DND-41 (cell line): Measurements from ENCODE around the gene IGSF22.

Source experiments
- ATAC-seq: fragments of 200-7000 bp; cut with Tn5 transposase; 3 replicates; pipeline ENCODE4 v1.9.1; 2021; ENCODE audit warnings: low read depth; ENCODE audit not compliant: insufficient read depth
- DNase-seq: peaks from one replicate; pipeline ENCODE4 v3.0.0-alpha.2; 2020
- H2AFZ ChIP-seq: 2 replicates; pipeline ENCODE4 v1.6.0; 2012; ENCODE audit warnings: low read depth, low read length
- H3K27ac ChIP-seq: 2 replicates; pipeline ENCODE4 v1.5.1; 2012; ENCODE audit warnings: low read length, inconsistent platforms
- H3K27me3 ChIP-seq: fragments of 200-600 bp; sonication (generic); 2 replicates; pipeline ENCODE4 v1.6.0; 2012; ENCODE audit warnings: low read length, mild to moderate bottlenecking, inconsistent platforms; ENCODE audit not compliant: insufficient read depth, poor library complexity
- H3K36me3 ChIP-seq: 2 replicates; pipeline ENCODE4 v1.5.1; 2012; ENCODE audit warnings: low read length, inconsistent platforms; ENCODE audit not compliant: insufficient read depth
- H3K4me1 ChIP-seq: 2 replicates; pipeline ENCODE4 v1.5.1; 2012; ENCODE audit warnings: mild to moderate bottlenecking, low read length; ENCODE audit not compliant: insufficient read depth
- H3K4me2 ChIP-seq: 2 replicates; pipeline ENCODE4 v1.6.0; 2012; ENCODE audit warnings: mild to moderate bottlenecking, moderate library complexity, low read length, inconsistent platforms; ENCODE audit not compliant: insufficient read depth
- H3K4me3 ChIP-seq, 2 experiments: fragments of 200-600 bp in 1 of 2; shearing (Covaris generic) in 1 of 2; 2 replicates each; pipeline ENCODE4 v1.5.1; 2012 to 2016; ENCODE audit warnings: inconsistent platforms in 2 of 2, low read length in 2 of 2, mild to moderate bottlenecking in 2 of 2, low read depth in 1 of 2, moderate library complexity in 1 of 2
- H3K79me2 ChIP-seq: 2 replicates; pipeline ENCODE4 v1.6.0; 2012; ENCODE audit warnings: low read length, inconsistent platforms; ENCODE audit not compliant: insufficient read depth
- H3K9ac ChIP-seq: 2 replicates; pipeline ENCODE4 v1.6.0; 2012; ENCODE audit warnings: low read depth, mild to moderate bottlenecking, inconsistent platforms, low read length, moderate library complexity
- H3K9me3 ChIP-seq: 2 replicates; pipeline ENCODE4 v1.5.1; 2012; ENCODE audit warnings: low read length, moderate library complexity, mild to moderate bottlenecking, inconsistent platforms; ENCODE audit not compliant: insufficient read depth, severe bottlenecking
- H4K20me1 ChIP-seq: 2 replicates; pipeline ENCODE4 v1.6.0; 2012; ENCODE audit warnings: low read length; ENCODE audit not compliant: insufficient read depth
- CTCF ChIP-seq: IDR thresholded peaks from 2 replicates; pipeline ENCODE4 v1.5.1; 2012; ENCODE audit warnings: borderline replicate concordance, low read length, moderate library complexity, mild to moderate bottlenecking; ENCODE audit not compliant: poor library complexity, severe bottlenecking; ENCODE audit errors: extremely low read depth
- EZH2 ChIP-seq: IDR thresholded peaks from 3 replicates; pipeline ENCODE4 v1.6.1; 2012; ENCODE audit warnings: borderline replicate concordance, low read depth, mild to moderate bottlenecking, moderate library complexity, low read length, inconsistent platforms; ENCODE audit not compliant: severe bottlenecking

The IGSF22 gene

GRCh38 chr11:18756889-18757288, 30.9 kb upstream of the IGSF22 start:
- ATAC-seq: no peak
- TF ChIP-seq EZH2: no peak
- no peak for TF ChIP-seq CTCF
- Histone ChIP-seq H3K27me3 (peaks cover 12% of the 10 kb centered on the region), H3K9me3 (no peaks in the 10 kb centered on the region), H3K4me3 (no peak overlapping the region), H3K79me2 (no peaks in the 10 kb centered on the region), H2AFZ (no peak overlapping the region), H3K27ac (no peak overlapping the region), H3K4me2 (no peak overlapping the region), H3K4me1 (no peaks in the 10 kb centered on the region), H3K36me3 (no peaks in the 10 kb centered on the region), H3K9ac (no peak overlapping the region), H4K20me1 (no peaks in the 10 kb centered on the region)
- no peak for DNase-seq

GRCh38 chr11:18754308-18754707, 28.3 kb upstream of the IGSF22 start:
- ATAC-seq (no peak), DNase-seq (no peak)
- Histone ChIP-seq H3K4me1 (no peaks in the 10 kb centered on the region), H3K9me3 (no peaks in the 10 kb centered on the region), H3K27ac (no peak overlapping the region), H3K4me3 (no peak overlapping the region), H2AFZ (no peak overlapping the region), H3K27me3 (peaks cover 12% of the 10 kb centered on the region), H4K20me1 (no peaks in the 10 kb centered on the region), H3K9ac (no peak overlapping the region), H3K4me2 (no peak overlapping the region), H3K36me3 (no peaks in the 10 kb centered on the region), H3K79me2 (no peaks in the 10 kb centered on the region)
- TF ChIP-seq EZH2: no peak
- no peak for TF ChIP-seq CTCF

GRCh38 chr11:18752502-18752901, 26.5 kb upstream of the IGSF22 start:
- Histone ChIP-seq H3K27ac (no peak overlapping the region), H3K4me1 (no peaks in the 10 kb centered on the region), H3K79me2 (no peaks in the 10 kb centered on the region), H3K27me3 (peaks cover 6% of the 10 kb centered on the region), H2AFZ (no peak overlapping the region), H3K36me3 (no peaks in the 10 kb centered on the region), H3K9ac (no peak overlapping the region), H3K4me3 (no peak overlapping the region), H3K9me3 (no peaks in the 10 kb centered on the region), H3K4me2 (no peak overlapping the region), H4K20me1 (no peaks in the 10 kb centered on the region)
- no peak for ATAC-seq
- no peak for DNase-seq
- no peak for TF ChIP-seq CTCF
- TF ChIP-seq EZH2: no peak

GRCh38 chr11:18750944-18751343, 25.0 kb upstream of the IGSF22 start:
- no peak for DNase-seq
- H3K9me3 ChIP-seq: no peaks in the 10 kb centered on the region
- no peak overlapping the region for H3K4me3 ChIP-seq
- no peaks in the 10 kb centered on the region for H3K27me3 ChIP-seq
- H3K4me2 ChIP-seq: no peak overlapping the region
- no peak overlapping the region for H2AFZ ChIP-seq
- ATAC-seq: no peak
- no peaks in the 10 kb centered on the region for H3K36me3 ChIP-seq
- TF ChIP-seq EZH2 (no peak), CTCF (no peak)
- no peaks in the 10 kb centered on the region for H4K20me1 ChIP-seq
- H3K9ac ChIP-seq: no peak overlapping the region
- H3K79me2 ChIP-seq: no peaks in the 10 kb centered on the region
- no peak overlapping the region for H3K27ac ChIP-seq
- no peaks in the 10 kb centered on the region for H3K4me1 ChIP-seq
